Panc1 (cell line): Measurements from ENCODE around the gene E2F6. TPM values are rescaled to one million over a fixed set of nuclear protein-coding genes. Genes with fewer than 3 reads are reported as not detected.

ENCODE experiments used
- ATAC-seq: fragments of 200-7000 bp; cut with Tn5 transposase; 2 replicates; pipeline ENCODE4 v1.9.1; 2020; ENCODE audit warnings: mild to moderate bottlenecking, moderate library complexity
- BruUV-seq: library from RNA; stranded (reverse); fragments of 400-500 nt; replicated peaks from 2 replicates; lab custom pipeline; 2021; lab: Mats Ljungman, UMichigan
- CTCF ChIA-PET: fragments of 300-600 bp; sonication (Branson Sonifier 250); formaldehyde crosslinking; loops from one replicate; lab custom pipeline; 2022; ENCODE audit warnings: antibody characterized with exemption; lab: Charles Lee
- POLR2A ChIA-PET: fragments of 300-600 bp; sonication (Branson Sonifier 250); formaldehyde crosslinking; loops from one replicate; lab custom pipeline; 2022; ENCODE audit warnings: antibody characterized with exemption; lab: Charles Lee
- DNase-seq: peaks from one replicate; pipeline ENCODE4 v3.0.0-alpha.2; 2010; ENCODE audit warnings: low read depth, low spot score
- H3K27ac ChIP-seq: 2 replicates; pipeline ENCODE4 v1.5.1; 2011; ENCODE audit warnings: mild to moderate bottlenecking, low read length, inconsistent platforms
- H3K27me3 ChIP-seq: fragments of 200-500 bp; sonication (Bioruptor generic); 2 replicates; pipeline ENCODE4 v1.6.0; 2014; ENCODE audit warnings: low read length, inconsistent platforms; ENCODE audit not compliant: control insufficient read depth, insufficient read depth
- H3K36me3 ChIP-seq: fragments of 200-500 bp; sonication (Bioruptor generic); 2 replicates; pipeline ENCODE4 v1.5.1; 2014; ENCODE audit warnings: inconsistent platforms, mild to moderate bottlenecking, low read length, moderate library complexity; ENCODE audit not compliant: control insufficient read depth, insufficient read depth
- H3K4me1 ChIP-seq: 2 replicates; pipeline ENCODE4 v1.5.1; 2011; ENCODE audit warnings: inconsistent platforms, mild to moderate bottlenecking, low read length, moderate library complexity; ENCODE audit not compliant: control insufficient read depth, insufficient read depth
- H3K4me3 ChIP-seq, 2 experiments: 2 replicates each; pipeline ENCODE4 v1.5.1; 2011 to 2012; ENCODE audit warnings: low read depth in 2 of 2, low read length in 2 of 2, mild to moderate bottlenecking in 2 of 2, inconsistent platforms in 1 of 2, moderate library complexity in 1 of 2
- H3K9me3 ChIP-seq: fragments of 200-500 bp; sonication (Bioruptor generic); 2 replicates; pipeline ENCODE4 v1.5.1; 2014; ENCODE audit warnings: low read depth, mild to moderate bottlenecking, inconsistent platforms, low read length, moderate library complexity; ENCODE audit not compliant: control insufficient read depth, insufficient read depth
- POLR2AphosphoS5 ChIP-seq: IDR thresholded peaks from 2 replicates; pipeline ENCODE4 v1.6.1; 2012; ENCODE audit warnings: mild to moderate bottlenecking, low read depth, low read length, moderate library complexity
- REST ChIP-seq, 2 experiments: IDR thresholded peaks; 2 replicates each; pipeline ENCODE4 v1.6.1; 2011 to 2012; ENCODE audit warnings: low read depth in 2 of 2, control low read depth in 1 of 2, low read length in 1 of 2, mild to moderate bottlenecking in 1 of 2, moderate library complexity in 1 of 2; ENCODE audit not compliant: insufficient read depth in 1 of 2
- SIN3A ChIP-seq: IDR thresholded peaks from 2 replicates; pipeline ENCODE4 v1.6.1; 2012; ENCODE audit warnings: low read depth, mild to moderate bottlenecking, low read length, moderate library complexity, borderline replicate concordance; ENCODE audit not compliant: insufficient read depth
- TCF7L2 ChIP-seq: IDR thresholded peaks from 2 replicates; pipeline ENCODE4 v1.6.1; 2011; ENCODE audit warnings: mild to moderate bottlenecking, low read depth, low read length, inconsistent platforms
- in situ Hi-C: cut with HindIII; loops from 2 replicates; pipeline ENCODE4 v1.10.0; 2016; ENCODE audit warnings: low sequenced_read_pairs, low pct_unique_long_range_greater_than_20kb
- intact Hi-C: fragments of 100-400 bp; cut with micrococcal nuclease; formaldehyde crosslinking; loops from one replicate; pipeline ENCODE4 v1.10.0; 2022; ENCODE audit not compliant: unreplicated experiment
- total RNA-seq: library from RNA; stranded (reverse); gene quantifications from one replicate; pipeline ENCODE4 v1.2.1, GENCODE V29; 2021; ENCODE audit not compliant: unreplicated experiment
- TF ChIP-seq, protein P1 (sequence below): fragments of 450-650 bp; IDR thresholded peaks from 2 replicates; pipeline ENCODE4 v1.5.1; 2017; ENCODE audit warnings: mild to moderate bottlenecking

E2F6 gene
- total RNA-seq, 1 experiment from 2014 or later, result 23.9 TPM

GRCh38 chr2:11434443-11434842 lies 31.5 kb downstream of the E2F6 start:
- in situ Hi-C loops, result no loop called here
- no peaks in the 10 kb centered on the region; the same call in 1 of the 2 replicates for H3K36me3 ChIP-seq
- CTCF ChIA-PET, result no interaction called here

DNA sequence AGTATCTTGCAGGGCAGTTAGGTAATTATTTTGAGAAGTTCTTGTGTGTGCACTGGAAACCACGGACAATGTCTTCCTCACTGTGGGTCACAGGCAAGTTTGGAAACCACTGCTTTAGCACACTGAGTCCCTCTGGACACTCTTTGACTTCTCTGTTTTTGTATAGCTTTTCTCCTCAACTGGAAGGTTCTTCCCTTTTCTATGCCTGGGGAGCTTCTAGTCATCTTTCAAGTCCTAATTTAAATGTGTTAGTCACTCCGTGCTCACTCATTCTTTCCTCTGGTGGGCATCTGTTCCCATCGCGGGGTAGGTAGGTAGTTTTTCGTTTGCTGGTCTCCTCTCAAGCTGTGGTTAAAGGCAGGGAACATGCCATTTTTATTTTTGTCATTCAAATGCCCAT lies 32.1 kb downstream of the E2F6 start:
- intact Hi-C loops, result no loop called here
- TF ChIP-seq TCF7L2, result no peak
- TF ChIP-seq, protein P1, sequence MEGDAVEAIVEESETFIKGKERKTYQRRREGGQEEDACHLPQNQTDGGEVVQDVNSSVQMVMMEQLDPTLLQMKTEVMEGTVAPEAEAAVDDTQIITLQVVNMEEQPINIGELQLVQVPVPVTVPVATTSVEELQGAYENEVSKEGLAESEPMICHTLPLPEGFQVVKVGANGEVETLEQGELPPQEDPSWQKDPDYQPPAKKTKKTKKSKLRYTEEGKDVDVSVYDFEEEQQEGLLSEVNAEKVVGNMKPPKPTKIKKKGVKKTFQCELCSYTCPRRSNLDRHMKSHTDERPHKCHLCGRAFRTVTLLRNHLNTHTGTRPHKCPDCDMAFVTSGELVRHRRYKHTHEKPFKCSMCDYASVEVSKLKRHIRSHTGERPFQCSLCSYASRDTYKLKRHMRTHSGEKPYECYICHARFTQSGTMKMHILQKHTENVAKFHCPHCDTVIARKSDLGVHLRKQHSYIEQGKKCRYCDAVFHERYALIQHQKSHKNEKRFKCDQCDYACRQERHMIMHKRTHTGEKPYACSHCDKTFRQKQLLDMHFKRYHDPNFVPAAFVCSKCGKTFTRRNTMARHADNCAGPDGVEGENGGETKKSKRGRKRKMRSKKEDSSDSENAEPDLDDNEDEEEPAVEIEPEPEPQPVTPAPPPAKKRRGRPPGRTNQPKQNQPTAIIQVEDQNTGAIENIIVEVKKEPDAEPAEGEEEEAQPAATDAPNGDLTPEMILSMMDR, result no peak
- no peak for TF ChIP-seq SIN3A
- no peak for TF ChIP-seq POLR2AphosphoS5
- no peak for TF ChIP-seq REST (IDR thresholded peaks at IDR 0.05; ENCODE audit: insufficient read depth in 1 of 2, low read depth in 2 of 2, low read length in 1 of 2)
- ChIA-PET POLR2A (no interaction called here), CTCF (no interaction called here)
- H3K27me3 ChIP-seq, result no peaks in the 10 kb centered on the region
- no peaks in the 10 kb centered on the region; the same call in 1 of the 2 replicates for H3K9me3 ChIP-seq
- DNase-seq, result no peak
- in situ Hi-C loops, result no loop called here
- H3K27ac ChIP-seq, result no peak overlapping the region
- BruUV-seq, result no TSS peak
- H3K36me3 ChIP-seq, result no peaks in the 10 kb centered on the region
- no peaks in the 10 kb centered on the region for H3K4me1 ChIP-seq
- no peak for ATAC-seq
- H3K4me3 ChIP-seq, result no peak overlapping the region

More at GRCh38 chr2:11434443-11434842, 31.5 kb downstream of the E2F6 start:
- DNase-seq (no peak), ATAC-seq (no peak)
- Histone ChIP-seq H3K27ac (no peak overlapping the region), H3K9me3 (peaks cover 5% of the 10 kb centered on the region), H3K4me3 (no peak overlapping the region), H3K4me1 (no peaks in the 10 kb centered on the region), H3K27me3 (no peaks in the 10 kb centered on the region)
- POLR2A ChIA-PET, result no interaction called here
- BruUV-seq, result no TSS peak
- TF ChIP-seq, protein P1, result no peak
- TF ChIP-seq REST (IDR thresholded peaks at IDR 0.05; ENCODE audit: insufficient read depth in 1 of 2, low read depth in 2 of 2, low read length in 1 of 2) (no peak), POLR2AphosphoS5 (no peak), SIN3A (no peak), TCF7L2 (no peak)
- intact Hi-C loops, result no loop called here
